BLaER1 (cell line): ENCODE data around the gene EIF2S2.

Experiments used
- H3K27ac ChIP-seq: shearing (Covaris generic); formaldehyde crosslinking; 2 replicates; pipeline ENCODE4 v1.8.1; 2022
- H3K27me3 ChIP-seq: shearing (Covaris generic); formaldehyde crosslinking; 2 replicates; pipeline ENCODE4 v1.8.1; 2022
- H3K36me3 ChIP-seq: shearing (Covaris generic); formaldehyde crosslinking; 2 replicates; pipeline ENCODE4 v1.8.1; 2022
- H3K4me1 ChIP-seq: shearing (Covaris generic); formaldehyde crosslinking; 2 replicates; pipeline ENCODE4 v1.8.1; 2022
- H3K4me2 ChIP-seq: shearing (Covaris generic); formaldehyde crosslinking; 2 replicates; pipeline ENCODE4 v1.8.1; 2022
- H3K4me3 ChIP-seq: shearing (Covaris generic); formaldehyde crosslinking; 2 replicates; pipeline ENCODE4 v1.8.1; 2022
- H3K9ac ChIP-seq: shearing (Covaris generic); formaldehyde crosslinking; 2 replicates; pipeline ENCODE4 v1.8.1; 2022
- H3K9me3 ChIP-seq: shearing (Covaris generic); formaldehyde crosslinking; 2 replicates; pipeline ENCODE4 v1.8.1; 2022
- H4K20me1 ChIP-seq: shearing (Covaris generic); formaldehyde crosslinking; 2 replicates; pipeline ENCODE4 v1.8.1; 2022
- Cebpa-rat ChIP-seq: shearing (Covaris generic); IDR thresholded peaks from 2 replicates; pipeline ENCODE4 v1.8.1; 2022

The EIF2S2 gene

DNA sequence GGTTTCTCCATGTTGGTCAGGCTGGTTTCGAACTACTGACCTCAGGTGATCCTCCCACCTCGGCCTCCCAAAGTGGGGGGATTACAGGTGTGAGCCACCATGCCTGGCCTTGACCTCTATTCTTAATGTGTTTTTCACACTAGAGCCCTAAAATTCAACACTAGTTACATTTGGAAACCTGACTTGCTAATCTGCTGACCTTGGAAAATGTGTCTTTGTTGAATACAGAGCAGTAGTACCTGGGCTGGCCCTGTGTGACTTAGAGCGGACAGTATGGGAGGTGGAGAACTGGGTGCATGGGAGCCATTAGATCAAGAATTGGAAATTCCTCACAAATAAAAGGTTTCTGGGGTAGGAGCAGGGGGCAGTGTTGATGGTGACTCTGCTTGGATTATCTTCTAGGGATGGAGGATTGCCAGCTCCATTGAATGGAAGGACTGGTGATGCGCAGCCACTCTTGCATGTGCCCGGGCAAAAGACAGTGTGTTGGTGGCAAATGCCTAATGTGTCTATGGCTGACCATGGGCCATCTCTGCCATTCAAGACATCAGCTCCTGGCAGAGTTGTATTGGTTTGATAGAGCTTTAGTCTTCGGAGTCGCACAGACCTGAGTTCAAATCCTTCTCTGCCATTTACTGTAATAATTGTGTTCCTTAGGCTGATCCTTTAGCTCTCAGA, 64.9 kb downstream of the EIF2S2 start:
- Histone ChIP-seq H3K9ac (no peak overlapping the region), H3K4me2 (no peak overlapping the region), H3K4me1 (peaks cover 7% of the 10 kb centered on the region), H3K27me3 (no peaks in the 10 kb centered on the region), H3K36me3 (peaks cover 69% of the 10 kb centered on the region), H4K20me1 (peaks cover 100% of the 10 kb centered on the region), H3K9me3 (no peaks in the 10 kb centered on the region), H3K4me3 (no peak overlapping the region), H3K27ac (no peak overlapping the region)
- TF ChIP-seq Cebpa-rat: no peak

- H3K27ac ChIP-seq: no peak overlapping the region
- H3K4me2 ChIP-seq: no peak overlapping the region
- H3K9me3 ChIP-seq: no peaks in the 10 kb centered on the region
- TF ChIP-seq Cebpa-rat: no peak
- peaks cover 12% of the 10 kb centered on the region for H3K4me1 ChIP-seq
- H3K4me3 ChIP-seq: no peak overlapping the region
- H3K9ac ChIP-seq: no peak overlapping the region
- peaks cover 100% of the 10 kb centered on the region for H4K20me1 ChIP-seq
- peaks cover 69% of the 10 kb centered on the region for H3K36me3 ChIP-seq
- H3K27me3 ChIP-seq: no peaks in the 10 kb centered on the region
Measured at GRCh38 chr20:34045930-34046725, 65.9 kb downstream of the EIF2S2 start.

DNA sequence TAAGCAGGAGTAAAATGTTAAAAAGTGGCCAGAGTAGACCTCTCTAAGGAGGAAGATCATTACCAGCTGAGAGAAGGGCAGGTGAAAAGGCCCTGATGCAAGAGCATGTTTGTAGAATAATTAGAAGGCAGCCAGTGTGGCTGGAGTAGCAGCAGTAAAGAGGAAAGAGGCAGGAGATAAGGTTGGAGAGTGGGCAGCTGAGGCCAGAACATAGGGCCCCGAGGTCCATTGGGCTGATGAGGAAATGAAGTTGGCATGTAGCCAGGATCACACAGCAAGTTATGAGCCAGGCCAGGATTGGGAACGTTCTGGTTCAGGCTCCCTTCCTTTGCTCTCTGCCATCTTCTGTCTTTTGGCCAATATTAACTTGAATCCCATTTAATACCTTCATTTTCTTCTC, 66.7 kb downstream of the EIF2S2 start:
- no peak overlapping the region for H3K9ac ChIP-seq
- no peak overlapping the region for H3K27ac ChIP-seq
- peaks cover 15% of the 10 kb centered on the region for H3K4me1 ChIP-seq
- H4K20me1 ChIP-seq: peaks cover 100% of the 10 kb centered on the region
- TF ChIP-seq Cebpa-rat: no peak
- H3K27me3 ChIP-seq: no peaks in the 10 kb centered on the region
- no peak overlapping the region for H3K4me2 ChIP-seq
- no peak overlapping the region for H3K4me3 ChIP-seq
- H3K36me3 ChIP-seq: peaks cover 77% of the 10 kb centered on the region
- H3K9me3 ChIP-seq: no peaks in the 10 kb centered on the region

DNA sequence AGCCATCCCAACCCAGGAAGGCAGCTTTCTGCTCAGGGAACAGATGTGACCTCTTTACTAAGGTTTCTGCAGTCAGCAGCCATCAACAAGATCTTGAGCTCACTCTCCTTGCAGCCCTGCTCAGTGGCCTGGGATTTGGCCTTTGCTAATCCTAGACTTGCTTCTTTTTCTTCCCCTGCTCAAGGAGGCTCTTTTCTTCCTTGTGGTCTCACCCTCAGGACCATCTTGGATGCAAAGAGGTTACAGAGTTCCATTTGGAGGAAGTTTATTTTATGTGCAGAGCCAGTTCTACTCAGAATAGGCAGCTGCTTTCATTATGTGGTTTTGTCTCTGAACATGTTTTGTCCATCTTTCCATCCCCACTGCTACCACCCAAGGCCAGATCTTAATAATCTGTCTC, 69.0 kb downstream of the EIF2S2 start:
- H3K27ac ChIP-seq: no peak overlapping the region
- no peaks in the 10 kb centered on the region for H3K27me3 ChIP-seq
- peaks cover 100% of the 10 kb centered on the region for H4K20me1 ChIP-seq
- no peak overlapping the region for H3K4me3 ChIP-seq
- TF ChIP-seq Cebpa-rat: no peak
- H3K9ac ChIP-seq: no peak overlapping the region
- H3K36me3 ChIP-seq: peaks cover 91% of the 10 kb centered on the region
- H3K4me2 ChIP-seq: no peak overlapping the region
- H3K9me3 ChIP-seq: no peaks in the 10 kb centered on the region
- H3K4me1 ChIP-seq: peaks cover 38% of the 10 kb centered on the region

- H3K36me3 ChIP-seq: peaks cover 91% of the 10 kb centered on the region
- no peak overlapping the region for H3K4me2 ChIP-seq
- H3K9me3 ChIP-seq: no peaks in the 10 kb centered on the region
- peaks cover 100% of the 10 kb centered on the region for H4K20me1 ChIP-seq
- peaks cover 39% of the 10 kb centered on the region for H3K4me1 ChIP-seq
- TF ChIP-seq Cebpa-rat: no peak
- H3K27ac ChIP-seq: no peak overlapping the region
- no peaks in the 10 kb centered on the region for H3K27me3 ChIP-seq
- no peak overlapping the region for H3K9ac ChIP-seq
- H3K4me3 ChIP-seq: no peak overlapping the region
Measured at GRCh38 chr20:34042262-34042661, 69.8 kb downstream of the EIF2S2 start.

DNA sequence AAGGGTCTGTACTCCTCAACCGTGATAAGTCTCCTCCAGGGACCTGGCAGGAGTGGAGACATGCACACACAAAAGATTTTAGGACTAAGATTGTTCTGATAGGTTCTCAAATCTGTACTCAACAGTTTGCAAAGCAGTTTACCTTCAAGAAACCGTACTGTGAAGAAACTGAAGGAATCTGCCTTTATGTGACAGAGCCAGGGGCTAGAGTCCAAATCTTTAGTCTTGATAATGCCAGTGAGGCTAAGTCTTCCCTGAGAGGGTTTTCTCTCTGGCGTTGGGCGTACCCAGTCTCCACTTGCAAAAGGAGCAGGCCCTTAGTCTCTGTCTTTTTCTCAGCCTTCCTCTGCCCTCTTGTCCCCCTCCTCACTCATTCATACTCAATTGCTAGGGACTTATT, 70.8 kb downstream of the EIF2S2 start:
- Histone ChIP-seq H4K20me1 (peaks cover 100% of the 10 kb centered on the region), H3K4me1 (peaks cover 39% of the 10 kb centered on the region), H3K4me3 (no peak overlapping the region), H3K27me3 (no peaks in the 10 kb centered on the region), H3K27ac (no peak overlapping the region), H3K9me3 (no peaks in the 10 kb centered on the region), H3K36me3 (peaks cover 90% of the 10 kb centered on the region), H3K9ac (no peak overlapping the region), H3K4me2 (no peak overlapping the region)
- TF ChIP-seq Cebpa-rat: no peak

DNA sequence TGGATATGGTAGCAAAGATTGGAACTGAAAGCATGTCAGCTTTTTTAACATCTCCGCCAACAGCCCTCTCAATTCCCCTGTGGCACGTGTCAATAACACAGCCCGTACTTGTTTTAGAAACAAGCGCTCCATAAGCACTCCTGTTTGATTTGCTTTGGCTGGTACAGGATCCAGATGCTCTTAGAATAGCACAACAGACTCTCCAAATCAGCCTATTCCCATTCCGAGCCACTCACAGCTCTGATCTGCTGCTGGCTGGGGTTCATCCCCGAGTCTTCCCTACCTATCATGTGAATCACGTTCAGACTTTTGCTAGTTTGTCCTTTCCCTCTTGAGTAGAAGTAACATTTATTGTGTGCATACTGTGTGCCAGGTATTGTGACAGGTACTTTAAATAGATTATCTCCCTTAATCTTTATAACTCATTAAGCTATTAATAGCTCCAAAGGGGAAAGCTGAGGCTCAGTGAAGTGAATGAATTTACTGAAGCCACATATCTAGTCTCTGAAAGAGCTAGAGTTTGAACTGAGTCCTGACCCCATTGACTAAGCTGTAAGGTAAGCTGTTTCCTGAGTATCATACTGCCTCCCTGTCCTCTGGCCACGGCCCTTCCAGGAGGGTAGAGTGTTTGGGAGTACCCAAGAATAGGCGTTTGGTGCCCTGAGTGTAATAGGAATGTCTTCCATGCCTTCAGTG, 71.6 kb downstream of the EIF2S2 start:
- no peak for TF ChIP-seq Cebpa-rat
- no peak overlapping the region for H3K9ac ChIP-seq
- H3K9me3 ChIP-seq: no peaks in the 10 kb centered on the region
- peak overlapping the region; percentile 18; the same call in 1 of the 2 replicates for H3K4me2 ChIP-seq
- no peak overlapping the region for H3K4me3 ChIP-seq
- H4K20me1 ChIP-seq: peaks cover 100% of the 10 kb centered on the region
- no peaks in the 10 kb centered on the region for H3K27me3 ChIP-seq
- H3K4me1 ChIP-seq: peaks cover 39% of the 10 kb centered on the region
- H3K27ac ChIP-seq: no peak overlapping the region
- peaks cover 90% of the 10 kb centered on the region for H3K36me3 ChIP-seq
